HepG2 (cell line): ENCODE data around the gene RELB. TPM values are rescaled to one million over a fixed set of nuclear protein-coding genes. Genes with fewer than 3 reads are reported as not detected.
A peak's percentile ranks its signal among the peaks of the same experiment; 100 is the strongest.

Experiments used
- ATAC-seq: fragments of 200-7000 bp; cut with Tn5 transposase; 3 replicates; pipeline ENCODE4 v1.9.1; 2020; ENCODE audit warnings: mild to moderate bottlenecking, moderate library complexity
- BruUV-seq: library from RNA; stranded (reverse); fragments of 400-500 nt; replicated peaks from 2 replicates; lab custom pipeline; 2021; lab: Mats Ljungman, UMichigan
- CTCF ChIA-PET: fragments of 300-600 bp; formaldehyde crosslinking; extraction: SDS; loops from one replicate; lab custom pipeline; 2021; ENCODE audit warnings: low total read pairs, inconsistent platforms, low intra/inter-chr PET ratio; lab: Yijun Ruan, JAX
- POLR2A ChIA-PET: fragments of 350-600 bp; sonication (Branson Sonifier 250); formaldehyde crosslinking; loops from one replicate; lab custom pipeline; 2020; ENCODE audit warnings: antibody characterized with exemption, inconsistent platforms; lab: Yijun Ruan, JAX
- DNase-seq: peaks from one replicate; pipeline ENCODE4 v3.0.0-alpha.2; 2015; ENCODE audit warnings: low spot score
- FAIRE-seq: peaks from 3 replicates; lab custom pipeline; 2011; peaks lifted over from hg19 to GRCh38; lab: Jason Lieb, UNC
- H2AFZ ChIP-seq: one replicate; pipeline ENCODE4 v1.6.1; 2011; ENCODE audit warnings: low read length, inconsistent platforms
- H3K27ac ChIP-seq: fragments of 300-600 bp; 3 replicates; pipeline ENCODE4 v1.8.0; 2011; ENCODE audit warnings: mixed run types, mild to moderate bottlenecking, mixed read lengths, low read length, inconsistent platforms; ENCODE audit not compliant: insufficient read depth; ENCODE audit errors: extremely low read length
- H3K27me3 ChIP-seq, 2 experiments: fragments of 200-600 bp in 1 of 2; 2 replicates in 1 of 2; 3 replicates in 1 of 2; pipeline versions ENCODE4 v1.6.0 to v1.8.0; 2011; ENCODE audit warnings: low read length in 2 of 2, mild to moderate bottlenecking in 2 of 2, moderate library complexity in 2 of 2, inconsistent platforms in 1 of 2; ENCODE audit not compliant: insufficient read depth in 2 of 2, control insufficient read depth in 1 of 2
- H3K36me3 ChIP-seq, 2 experiments: fragments of 200-600 bp in 1 of 2; replicated peaks in 1 of 2; 2 replicates in 1 of 2; 3 replicates in 1 of 2; pipeline versions ENCODE4 v1.5.1 to v1.8.0; 2011; ENCODE audit warnings: low read length in 2 of 2, inconsistent platforms in 1 of 2; ENCODE audit not compliant: insufficient read depth in 2 of 2, control insufficient read depth in 1 of 2
- H3K4me1 ChIP-seq: 2 replicates; pipeline ENCODE4 v1.5.1; 2012; ENCODE audit warnings: low read length, inconsistent platforms; ENCODE audit not compliant: insufficient read depth
- H3K4me2 ChIP-seq: 2 replicates; pipeline ENCODE4 v1.6.0; 2011; ENCODE audit warnings: low read depth, low read length, inconsistent platforms
- H3K4me3 ChIP-seq, 3 experiments: fragments of 200-600 bp in 1 of 3; sonication (generic), shearing (Covaris generic) in 1 of 3; replicated peaks in 1 of 3; 2 replicates each; pipeline ENCODE4 v1.5.1; 2011 to 2016; ENCODE audit warnings: low read length in 3 of 3, inconsistent platforms in 2 of 3, low read depth in 2 of 3, mild to moderate bottlenecking in 2 of 3, control low read depth in 1 of 3, mixed read lengths in 1 of 3; ENCODE audit not compliant: insufficient read depth in 1 of 3
- H3K79me2 ChIP-seq: one replicate; pipeline ENCODE4 v1.6.1; 2011; ENCODE audit warnings: low read length, inconsistent platforms; ENCODE audit not compliant: insufficient read depth
- H3K9ac ChIP-seq: 2 replicates; pipeline ENCODE4 v1.6.0; 2011; ENCODE audit warnings: mild to moderate bottlenecking, low read depth, low read length, inconsistent platforms; ENCODE audit not compliant: insufficient read depth
- H3K9me3 ChIP-seq: 2 replicates; pipeline ENCODE4 v1.5.1; 2012; ENCODE audit warnings: mild to moderate bottlenecking, low read length
- H4K20me1 ChIP-seq: 2 replicates; pipeline ENCODE4 v1.6.0; 2011; ENCODE audit warnings: inconsistent platforms, mild to moderate bottlenecking, low read length, moderate library complexity; ENCODE audit not compliant: insufficient read depth
- FOXA1 ChIP-seq, 2 experiments: fragments of 450-650 bp in 1 of 2; sonication (generic) in 1 of 2; formaldehyde crosslinking in 1 of 2; IDR thresholded peaks; 2 replicates each; pipeline versions ENCODE4 v1.4.0 to v1.6.1; 2016 to 2020; ENCODE audit warnings: missing genetic modification reagents in 1 of 2
- FOXA3 ChIP-seq: IDR thresholded peaks from 2 replicates; pipeline ENCODE4 v1.6.1; 2016; ENCODE audit warnings: missing genetic modification reagents, missing compliant biosample characterization
- KDM4B ChIP-seq: sonication (generic); formaldehyde crosslinking; IDR thresholded peaks from 2 replicates; pipeline ENCODE4 v1.4.0; 2020; ENCODE audit warnings: missing genetic modification reagents
- NFYB ChIP-seq: sonication (generic); formaldehyde crosslinking; IDR thresholded peaks from 2 replicates; pipeline ENCODE4 v1.4.0; 2020; ENCODE audit warnings: missing genetic modification reagents
- RXRA ChIP-seq: sonication (generic); formaldehyde crosslinking; IDR thresholded peaks from 2 replicates; pipeline ENCODE4 v1.5.1; 2020; ENCODE audit warnings: missing genetic modification reagents
- ZFP62 ChIP-seq: sonication (generic); formaldehyde crosslinking; IDR thresholded peaks from 2 replicates; pipeline ENCODE4 v1.4.0; 2020; ENCODE audit warnings: missing genetic modification reagents
- ZNF124 ChIP-seq: sonication (generic); formaldehyde crosslinking; IDR thresholded peaks from 2 replicates; pipeline ENCODE4 v1.4.0; 2020; ENCODE audit warnings: missing genetic modification reagents
- ZNF30 ChIP-seq: sonication (generic); formaldehyde crosslinking; IDR thresholded peaks from 2 replicates; pipeline ENCODE4 v1.5.0; 2020; ENCODE audit warnings: mild to moderate bottlenecking, missing genetic modification reagents
- ZNF557 ChIP-seq: sonication (generic); formaldehyde crosslinking; IDR thresholded peaks from 2 replicates; pipeline ENCODE4 v1.4.0; 2020; ENCODE audit warnings: missing genetic modification reagents
- ZNF7 ChIP-seq: IDR thresholded peaks from 2 replicates; pipeline ENCODE4 v1.6.1; 2016; ENCODE audit warnings: missing biosample characterization, missing genetic modification reagents
- WGBS: methylation state at CpG from one replicate; pipeline ENCODE4 v1.1.6; 2017; ENCODE audit warnings: low lambda C conversion rate; 5-methylcytosine and 5-hydroxymethylcytosine counted together
- in situ Hi-C: cut with HindIII; loops from 2 replicates; pipeline ENCODE4 v1.10.0; 2017; ENCODE audit warnings: low pct_unique_long_range_greater_than_20kb; ENCODE audit not compliant: extremely low pct_ligation_motif_present
- intact Hi-C: fragments of 100-400 bp; cut with micrococcal nuclease; formaldehyde crosslinking; loops from one replicate; pipeline ENCODE4 v1.10.0; 2022; ENCODE audit not compliant: unreplicated experiment
- polyA plus RNA-seq, 8 experiments: library from polyadenylated mRNA; depleted of rRNA in 3 of 8; stranded (reverse) in 7 of 8; unstranded in 1 of 8; fragments of >200 nt; fragmentation: Illumina TruSeq in 4 of 8; extraction: Trizol in 4 of 8; gene quantifications; 2 replicates each; pipeline versions ENCODE4 v1.2.1 to v1.2.3, GENCODE V29; 2011 to 2016; ENCODE audit warnings: low read depth in 4 of 8, missing spikeins in 1 of 8, mixed read lengths in 1 of 8; ENCODE audit not compliant: insufficient read depth in 1 of 8
- total RNA-seq, 5 experiments: library from RNA; depleted of rRNA; stranded (reverse); fragments of >200 nt; fragmentation: Illumina TruSeq; extraction: Trizol; gene quantifications; 2 replicates each; pipeline ENCODE4 v1.2.3, GENCODE V29; 2016; ENCODE audit warnings: low read depth in 1 of 5
- TF ChIP-seq, protein P1 (sequence below): sonication (generic); formaldehyde crosslinking; IDR thresholded peaks from 2 replicates; pipeline ENCODE4 v1.8.0; 2022; ENCODE audit warnings: missing genetic modification reagents, mild to moderate bottlenecking, moderate library complexity, borderline replicate concordance
- TF ChIP-seq, protein P2 (sequence below): sonication (generic); formaldehyde crosslinking; IDR thresholded peaks from 2 replicates; pipeline ENCODE4 v1.8.0; 2022; ENCODE audit warnings: mild to moderate bottlenecking, missing genetic modification reagents, borderline replicate concordance
- TF ChIP-seq, protein P3 (sequence below): sonication (generic); formaldehyde crosslinking; IDR thresholded peaks from 2 replicates; pipeline ENCODE4 v1.4.0; 2020; ENCODE audit warnings: missing genetic modification reagents, borderline replicate concordance

The RELB gene
- total and polyA plus RNA-seq, 2 of the 13 experiments (the other 11 are each of a cell fraction or from before 2014, with no cell fraction given) = 1.9 to 3.5 TPM

DNA sequence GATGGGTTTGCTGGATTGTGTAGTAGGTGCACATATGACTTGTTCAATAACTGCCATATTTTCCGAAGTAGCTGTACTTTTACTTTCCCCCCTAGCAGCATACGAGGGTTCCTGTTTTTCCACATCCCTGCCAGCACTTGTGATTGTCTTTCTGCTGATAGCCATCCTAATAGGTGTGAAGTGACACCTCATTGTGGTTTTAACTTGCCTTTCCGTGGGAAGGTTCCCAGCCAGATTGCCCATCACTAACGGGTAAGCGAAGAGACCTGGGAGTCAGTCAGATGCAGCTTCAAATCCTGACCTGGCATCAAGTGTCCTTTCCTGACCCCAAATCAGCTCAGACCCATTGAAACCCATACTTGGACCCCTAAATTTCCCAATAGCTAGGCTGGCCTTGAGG lies 41.6 kb upstream of the RELB start:
- intact Hi-C loops = loop anchor here (10.0 kb wide), 1 partner anchor 115 kb away; the partner anchor contains the start of gene NECTIN2
- POLR2A ChIA-PET = no interaction called here
- peak; percentile 35; the same call in 1 of the 2 replicates for TF ChIP-seq ZNF7 (CRISPR knock-in tag)
- TF ChIP-seq, protein P1, sequence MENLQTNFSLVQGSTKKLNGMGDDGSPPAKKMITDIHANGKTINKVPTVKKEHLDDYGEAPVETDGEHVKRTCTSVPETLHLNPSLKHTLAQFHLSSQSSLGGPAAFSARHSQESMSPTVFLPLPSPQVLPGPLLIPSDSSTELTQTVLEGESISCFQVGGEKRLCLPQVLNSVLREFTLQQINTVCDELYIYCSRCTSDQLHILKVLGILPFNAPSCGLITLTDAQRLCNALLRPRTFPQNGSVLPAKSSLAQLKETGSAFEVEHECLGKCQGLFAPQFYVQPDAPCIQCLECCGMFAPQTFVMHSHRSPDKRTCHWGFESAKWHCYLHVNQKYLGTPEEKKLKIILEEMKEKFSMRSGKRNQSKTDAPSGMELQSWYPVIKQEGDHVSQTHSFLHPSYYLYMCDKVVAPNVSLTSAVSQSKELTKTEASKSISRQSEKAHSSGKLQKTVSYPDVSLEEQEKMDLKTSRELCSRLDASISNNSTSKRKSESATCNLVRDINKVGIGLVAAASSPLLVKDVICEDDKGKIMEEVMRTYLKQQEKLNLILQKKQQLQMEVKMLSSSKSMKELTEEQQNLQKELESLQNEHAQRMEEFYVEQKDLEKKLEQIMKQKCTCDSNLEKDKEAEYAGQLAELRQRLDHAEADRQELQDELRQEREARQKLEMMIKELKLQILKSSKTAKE (CRISPR knock-in tag) = no peak
- WGBS = 100% methylated on average over 5 of the region's 5 CpGs
- H3K79me2 ChIP-seq = peaks cover 65% of the 10 kb centered on the region
- H2AFZ ChIP-seq = no peak overlapping the region
- no peak overlapping the region for H3K4me3 ChIP-seq
- no peaks in the 10 kb centered on the region for H3K9me3 ChIP-seq
- peaks cover 11 to 36% of the 10 kb centered on the region in 2 experiments for H3K36me3 ChIP-seq
- H3K9ac ChIP-seq = no peak overlapping the region
- peaks cover 19% of the 10 kb centered on the region for H4K20me1 ChIP-seq
- no peak overlapping the region for H3K4me2 ChIP-seq
- CTCF ChIA-PET = no interaction called here
- DNase-seq (no peak), FAIRE-seq (no peak), ATAC-seq (no peak)
- peaks cover 31% of the 10 kb centered on the region for H3K4me1 ChIP-seq
- in situ Hi-C loops = no loop called here
- no peak overlapping the region for H3K27ac ChIP-seq
- H3K27me3 ChIP-seq = no peaks in the 10 kb centered on the region; a peak in 1 of 5 replicates
- BruUV-seq = no TSS peak

DNA sequence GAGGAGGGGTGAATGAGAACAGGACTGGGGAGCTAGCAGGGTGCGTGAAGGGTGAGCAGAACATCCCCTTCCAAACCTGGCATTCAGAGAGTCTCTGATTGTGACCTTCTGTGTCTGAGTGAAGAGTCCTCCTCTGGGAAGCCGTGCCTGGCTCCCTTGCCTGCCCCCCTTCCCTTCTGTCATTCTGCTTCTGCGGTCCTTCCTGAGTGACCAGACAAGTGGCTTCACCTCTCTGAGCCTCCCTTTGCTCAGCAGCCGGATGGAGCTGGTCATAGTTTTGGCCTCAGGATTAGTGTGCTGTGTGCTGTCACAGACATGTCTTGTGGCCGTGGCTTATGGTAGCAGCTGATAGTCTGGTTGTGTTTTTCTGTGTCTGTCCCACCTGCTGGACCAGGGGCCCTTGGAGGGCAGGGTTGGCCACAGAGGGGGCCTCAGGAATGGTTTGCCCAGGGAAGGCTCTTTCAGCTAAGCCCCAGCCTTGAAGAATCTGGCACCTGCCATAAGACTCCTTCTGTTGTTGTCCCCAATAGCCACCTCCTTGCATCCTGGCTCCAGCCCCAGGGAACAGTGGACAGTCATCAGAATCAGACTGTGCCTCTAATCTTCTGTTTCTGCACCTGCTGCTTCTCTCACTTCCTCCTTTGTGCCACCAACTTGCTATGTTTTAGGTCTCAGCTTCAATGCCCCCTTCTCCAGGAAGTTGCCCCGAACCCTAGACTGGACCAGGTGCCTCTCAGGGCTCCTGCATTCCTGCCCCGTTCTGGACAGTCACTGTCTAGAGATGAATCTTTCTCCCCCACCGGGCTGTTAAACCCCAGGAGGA lies 40.1 kb upstream of the RELB start:
- peaks cover 28% of the 10 kb centered on the region for H3K4me1 ChIP-seq
- BruUV-seq = no TSS peak
- no peak overlapping the region for H3K4me2 ChIP-seq
- WGBS = 94% methylated on average over 7 of the region's 8 CpGs
- no peaks in the 10 kb centered on the region; a peak in 1 of 5 replicates for H3K27me3 ChIP-seq
- no peak overlapping the region for H3K9ac ChIP-seq
- POLR2A ChIA-PET = no interaction called here
- FAIRE-seq (no peak), DNase-seq (no peak), ATAC-seq (no peak)
- CTCF ChIA-PET = no interaction called here
- peaks cover 14% of the 10 kb centered on the region for H4K20me1 ChIP-seq
- in situ Hi-C loops (no loop called here), intact Hi-C loops (no loop called here)
- H2AFZ ChIP-seq = no peak overlapping the region
- no peak overlapping the region for H3K27ac ChIP-seq
- peaks cover 17 to 38% of the 10 kb centered on the region in 2 experiments for H3K36me3 ChIP-seq
- H3K4me3 ChIP-seq = no peak overlapping the region
- peaks cover 56% of the 10 kb centered on the region for H3K79me2 ChIP-seq
- no peaks in the 10 kb centered on the region for H3K9me3 ChIP-seq
- TF ChIP-seq, protein P2, sequence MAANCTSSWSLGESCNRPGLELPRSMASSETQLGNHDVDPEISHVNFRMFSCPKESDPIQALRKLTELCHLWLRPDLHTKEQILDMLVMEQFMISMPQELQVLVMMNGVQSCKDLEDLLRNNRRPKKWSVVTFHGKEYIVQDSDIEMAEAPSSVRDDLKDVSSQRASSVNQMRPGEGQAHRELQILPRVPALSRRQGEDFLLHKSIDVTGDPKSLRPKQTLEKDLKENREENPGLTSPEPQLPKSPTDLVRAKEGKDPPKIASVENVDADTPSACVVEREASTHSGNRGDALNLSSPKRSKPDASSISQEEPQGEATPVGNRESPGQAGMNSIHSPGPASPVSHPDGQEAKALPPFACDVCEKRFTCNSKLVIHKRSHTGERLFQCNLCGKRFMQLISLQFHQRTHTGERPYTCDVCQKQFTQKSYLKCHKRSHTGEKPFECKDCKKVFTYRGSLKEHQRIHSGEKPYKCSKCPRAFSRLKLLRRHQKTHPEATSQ (CRISPR knock-in tag) = no peak
- TF ChIP-seq FOXA3 (CRISPR knock-in tag) (no peak), NFYB (CRISPR knock-in tag) (no peak), ZNF557 (no peak), KDM4B (CRISPR knock-in tag) (no peak), ZNF30 (CRISPR knock-in tag) (no peak), FOXA1 (IDR thresholded peaks at IDR 0.05) (no peak), FOXA1 (CRISPR knock-in tag; IDR thresholded peaks at IDR 0.05) (no peak), ZFP62 (CRISPR knock-in tag) (no peak), RXRA (CRISPR knock-in tag) (no peak), ZNF124 (CRISPR knock-in tag) (no peak)
- TF ChIP-seq, protein P3, sequence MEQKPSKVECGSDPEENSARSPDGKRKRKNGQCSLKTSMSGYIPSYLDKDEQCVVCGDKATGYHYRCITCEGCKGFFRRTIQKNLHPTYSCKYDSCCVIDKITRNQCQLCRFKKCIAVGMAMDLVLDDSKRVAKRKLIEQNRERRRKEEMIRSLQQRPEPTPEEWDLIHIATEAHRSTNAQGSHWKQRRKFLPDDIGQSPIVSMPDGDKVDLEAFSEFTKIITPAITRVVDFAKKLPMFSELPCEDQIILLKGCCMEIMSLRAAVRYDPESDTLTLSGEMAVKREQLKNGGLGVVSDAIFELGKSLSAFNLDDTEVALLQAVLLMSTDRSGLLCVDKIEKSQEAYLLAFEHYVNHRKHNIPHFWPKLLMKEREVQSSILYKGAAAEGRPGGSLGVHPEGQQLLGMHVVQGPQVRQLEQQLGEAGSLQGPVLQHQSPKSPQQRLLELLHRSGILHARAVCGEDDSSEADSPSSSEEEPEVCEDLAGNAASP = no peak
